GM06990 (cell line): ENCODE results near the gene PARP1.

ENCODE experiments used
- DNase-seq: peaks from one replicate; pipeline ENCODE4 v3.0.0-alpha.2; 2011; ENCODE audit not compliant: insufficient read length; ENCODE audit errors: extremely low read depth
- H3K27me3 ChIP-seq: replicated peaks from 2 replicates; pipeline ENCODE4 v1.6.0; 2011; ENCODE audit warnings: low read length; ENCODE audit not compliant: control insufficient read depth, insufficient read depth
- H3K36me3 ChIP-seq: 2 replicates; pipeline ENCODE4 v1.5.1; 2011; ENCODE audit warnings: low read length; ENCODE audit not compliant: control insufficient read depth, insufficient read depth
- H3K4me3 ChIP-seq: replicated peaks from 2 replicates; pipeline ENCODE4 v1.5.1; 2011; ENCODE audit warnings: low read depth, mild to moderate bottlenecking, control low read depth, low read length
- TF ChIP-seq, protein P1 (sequence below): IDR thresholded peaks from 2 replicates; pipeline ENCODE4 v1.5.1; 2011; ENCODE audit warnings: low read length, control low read depth, mild to moderate bottlenecking, inconsistent platforms; ENCODE audit not compliant: insufficient read depth, poor library complexity, severe bottlenecking

Gene PARP1

DNA sequence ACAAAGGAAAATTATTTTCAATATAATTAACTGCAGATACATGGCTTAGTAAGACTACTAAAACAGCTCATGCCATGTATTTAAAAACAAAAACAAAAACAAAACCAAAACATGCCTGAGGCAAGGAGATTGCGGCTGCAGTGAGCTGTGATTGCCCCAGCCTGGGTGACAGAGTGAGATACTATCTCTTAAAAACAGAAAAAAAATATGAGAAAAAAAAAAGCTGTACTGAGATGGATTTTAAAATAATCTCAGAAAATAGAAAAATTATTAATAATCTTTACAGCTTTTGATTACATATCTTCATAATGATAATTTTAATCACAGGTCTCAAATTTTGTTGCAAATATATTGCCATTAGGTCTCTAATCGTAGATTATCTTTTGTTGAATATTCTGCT is 74.9 kb downstream of the PARP1 start:
- TF ChIP-seq, protein P1, sequence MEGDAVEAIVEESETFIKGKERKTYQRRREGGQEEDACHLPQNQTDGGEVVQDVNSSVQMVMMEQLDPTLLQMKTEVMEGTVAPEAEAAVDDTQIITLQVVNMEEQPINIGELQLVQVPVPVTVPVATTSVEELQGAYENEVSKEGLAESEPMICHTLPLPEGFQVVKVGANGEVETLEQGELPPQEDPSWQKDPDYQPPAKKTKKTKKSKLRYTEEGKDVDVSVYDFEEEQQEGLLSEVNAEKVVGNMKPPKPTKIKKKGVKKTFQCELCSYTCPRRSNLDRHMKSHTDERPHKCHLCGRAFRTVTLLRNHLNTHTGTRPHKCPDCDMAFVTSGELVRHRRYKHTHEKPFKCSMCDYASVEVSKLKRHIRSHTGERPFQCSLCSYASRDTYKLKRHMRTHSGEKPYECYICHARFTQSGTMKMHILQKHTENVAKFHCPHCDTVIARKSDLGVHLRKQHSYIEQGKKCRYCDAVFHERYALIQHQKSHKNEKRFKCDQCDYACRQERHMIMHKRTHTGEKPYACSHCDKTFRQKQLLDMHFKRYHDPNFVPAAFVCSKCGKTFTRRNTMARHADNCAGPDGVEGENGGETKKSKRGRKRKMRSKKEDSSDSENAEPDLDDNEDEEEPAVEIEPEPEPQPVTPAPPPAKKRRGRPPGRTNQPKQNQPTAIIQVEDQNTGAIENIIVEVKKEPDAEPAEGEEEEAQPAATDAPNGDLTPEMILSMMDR: no peak
- Histone ChIP-seq H3K4me3 (no peak overlapping the region; the same call in 1 of the 2 replicates), H3K27me3 (no peaks in the 10 kb centered on the region), H3K36me3 (no peaks in the 10 kb centered on the region)
- no peak for DNase-seq

DNA sequence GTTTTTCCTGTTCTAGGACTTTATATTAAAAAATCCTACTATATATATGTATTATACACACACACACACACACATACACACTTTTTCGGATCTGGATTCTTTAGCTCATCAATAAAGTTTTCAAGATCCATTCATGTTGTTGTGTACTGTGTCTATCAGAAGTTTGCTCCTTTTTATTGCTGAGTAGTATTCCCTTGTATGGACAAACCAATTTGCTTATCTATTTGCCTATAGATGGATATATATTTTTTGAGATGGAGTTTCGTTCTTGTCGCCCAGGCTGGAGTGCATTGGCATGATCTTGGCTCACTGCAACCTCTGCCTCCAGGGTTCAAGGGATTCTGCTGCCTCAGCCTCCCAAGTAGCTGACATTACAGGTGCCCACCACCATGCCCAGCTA is 78.7 kb downstream of the PARP1 start:
- Histone ChIP-seq H3K4me3 (no peak overlapping the region), H3K36me3 (no peaks in the 10 kb centered on the region), H3K27me3 (no peaks in the 10 kb centered on the region)
- no peak for DNase-seq
- TF ChIP-seq, protein P1: no peak

DNA sequence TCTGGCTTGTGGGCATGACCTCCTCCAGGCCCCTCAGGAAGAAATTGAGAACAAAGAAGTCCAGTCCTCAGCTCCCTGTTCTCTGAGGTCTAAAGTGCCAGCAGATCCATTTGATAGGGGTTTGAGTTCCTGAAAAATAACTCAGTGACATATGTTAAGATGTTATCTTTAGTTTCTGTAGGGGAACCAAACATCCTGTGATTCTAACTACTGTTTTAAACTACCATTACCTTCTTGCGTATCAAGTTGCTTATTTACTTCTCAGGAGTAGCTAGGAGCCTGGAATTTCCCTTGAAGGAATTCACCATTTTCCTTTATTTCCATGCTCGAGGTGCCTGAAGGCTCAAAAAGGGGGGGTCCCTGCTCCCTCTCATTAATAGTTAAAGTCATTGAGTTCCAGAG is 80.1 kb downstream of the PARP1 start:
- Histone ChIP-seq H3K36me3 (no peaks in the 10 kb centered on the region), H3K4me3 (no peak overlapping the region), H3K27me3 (no peaks in the 10 kb centered on the region)
- TF ChIP-seq, protein P1: no peak
- no peak for DNase-seq

DNA sequence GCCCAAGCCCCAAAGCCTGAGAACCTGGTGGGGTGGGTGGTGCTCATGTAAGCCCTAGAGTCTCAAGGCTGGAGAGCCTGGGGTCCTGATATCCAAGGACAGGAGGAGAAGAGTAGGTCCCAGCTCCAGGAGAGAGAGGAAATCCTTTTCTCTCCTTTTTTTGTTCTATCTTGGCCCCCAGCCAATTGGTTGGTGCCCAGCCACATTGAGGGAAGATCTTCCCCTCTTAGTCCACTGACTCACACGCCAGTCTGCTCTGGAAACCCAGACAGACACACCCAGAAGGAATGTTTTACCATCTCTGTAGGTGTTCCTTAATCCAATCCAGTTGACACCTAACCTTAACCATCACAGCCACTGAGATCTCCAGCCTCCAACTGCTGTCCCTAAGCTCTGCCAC is 82.7 kb downstream of the PARP1 start:
- Histone ChIP-seq H3K27me3 (no peaks in the 10 kb centered on the region), H3K36me3 (no peaks in the 10 kb centered on the region), H3K4me3 (no peak overlapping the region)
- TF ChIP-seq, protein P1: no peak
- no peak for DNase-seq

DNA sequence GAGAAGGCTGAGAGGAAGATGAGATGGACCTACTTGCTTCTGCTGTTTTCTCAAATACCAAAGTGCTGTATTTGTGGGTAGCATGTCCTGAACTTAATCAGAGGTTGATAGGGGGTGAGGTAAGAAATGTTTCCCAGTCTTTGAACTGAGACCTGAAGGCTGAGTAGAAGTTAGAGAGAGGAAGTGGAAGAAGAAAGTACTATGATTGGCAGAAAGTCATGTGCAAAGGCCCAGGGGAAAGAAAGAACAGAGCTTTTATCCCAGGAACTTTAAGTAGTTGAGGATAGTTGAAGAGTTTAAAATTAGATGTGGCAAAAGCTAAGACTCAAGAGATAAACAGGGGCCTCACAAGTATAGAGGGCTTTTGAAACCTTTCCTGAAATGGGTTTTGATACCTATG is 83.4 kb downstream of the PARP1 start:
- TF ChIP-seq, protein P1: no peak
- no peak for DNase-seq
- H3K36me3 ChIP-seq: no peaks in the 10 kb centered on the region
- no peaks in the 10 kb centered on the region for H3K27me3 ChIP-seq
- no peak overlapping the region for H3K4me3 ChIP-seq

DNA sequence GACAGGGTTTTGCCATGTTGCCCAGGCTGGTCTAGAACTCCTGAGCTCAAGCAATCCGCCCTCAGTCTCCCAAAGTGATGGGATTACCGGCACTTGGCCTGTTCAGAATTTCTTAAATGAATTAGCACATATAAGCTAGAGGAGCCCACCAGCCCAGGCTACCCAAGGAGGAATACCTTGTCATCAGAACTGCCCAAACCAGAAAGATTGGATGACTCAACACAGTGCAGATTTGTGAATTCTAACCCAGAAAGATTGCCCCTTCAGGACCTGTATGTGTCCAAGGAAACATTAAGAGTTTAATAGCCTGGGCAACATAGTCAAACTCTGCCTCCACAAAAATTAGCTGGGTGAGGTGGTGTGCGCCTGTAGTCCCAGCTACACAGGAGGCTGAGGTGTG is 84.9 kb downstream of the PARP1 start:
- H3K27me3 ChIP-seq: no peaks in the 10 kb centered on the region
- no peak for DNase-seq
- TF ChIP-seq, protein P1: no peak
- no peak overlapping the region for H3K4me3 ChIP-seq
- H3K36me3 ChIP-seq: no peaks in the 10 kb centered on the region
